ENCODE results near the gene KIF19. TPM values are rescaled to one million over a fixed set of nuclear protein-coding genes. Genes with fewer than 3 reads are reported as not detected.

Gene KIF19
- total RNA-seq, 2 experiments from 2014 or later: 0.37 TPM

GRCh38 chr17:74289688-74290087 is 36.3 kb upstream of the KIF19 start:
- no peak for ATAC-seq
- H3K27me3 Mint-ChIP-seq (ENCODE audit: low read depth): peaks cover 2% of the 10 kb centered on the region
- H3K9me3 Mint-ChIP-seq (ENCODE audit: insufficient read depth): no peaks in the 10 kb centered on the region
- CTCF ChIA-PET: interaction anchor here (0.6 kb wide), 2 partner anchors 9 to 10 kb away, joined by 3 read pairs; no protein-coding TSS in a partner anchor
- no peak for DNase-seq
- POLR2A ChIA-PET: interaction anchor here (0.8 kb wide), 1 partner anchor 8 kb away, joined by 3 read pairs; no protein-coding TSS in a partner anchor
- H3K4me1 Mint-ChIP-seq (ENCODE audit: low read depth): peaks cover 25% of the 10 kb centered on the region
- no peak overlapping the region for H3K4me3 Mint-ChIP-seq
- H3K36me3 Mint-ChIP-seq (ENCODE audit: low read depth): no peaks in the 10 kb centered on the region
- H3K27ac Mint-ChIP-seq: no peak overlapping the region

- H3K9me3 Mint-ChIP-seq (ENCODE audit: insufficient read depth): no peaks in the 10 kb centered on the region
- peaks cover 18% of the 10 kb centered on the region for H3K4me1 Mint-ChIP-seq (ENCODE audit: low read depth)
- no peak for ATAC-seq
- ChIA-PET CTCF (interaction anchor here (0.6 kb wide), 1 partner anchor 8 kb away, joined by 3 read pairs; no protein-coding TSS in a partner anchor), POLR2A (interaction anchor here (0.8 kb wide), 1 partner anchor 8 kb away, joined by 3 read pairs; no protein-coding TSS in a partner anchor)
- peaks cover 2% of the 10 kb centered on the region for H3K27me3 Mint-ChIP-seq (ENCODE audit: low read depth)
- no peak overlapping the region for H3K4me3 Mint-ChIP-seq
- H3K36me3 Mint-ChIP-seq (ENCODE audit: low read depth): no peaks in the 10 kb centered on the region
- H3K27ac Mint-ChIP-seq: no peak overlapping the region
- no peak for DNase-seq
These were observed 35.7 kb upstream of the KIF19 start for GRCh38 chr17:74290340-74290739.

- POLR2A ChIA-PET: no interaction called here
- no peak overlapping the region for H3K27ac Mint-ChIP-seq
- ATAC-seq: no peak
- no peak for DNase-seq
- H3K9me3 Mint-ChIP-seq (ENCODE audit: insufficient read depth): no peaks in the 10 kb centered on the region
- H3K27me3 Mint-ChIP-seq (ENCODE audit: low read depth): peaks cover 14% of the 10 kb centered on the region
- peaks cover 21% of the 10 kb centered on the region for H3K4me1 Mint-ChIP-seq (ENCODE audit: low read depth)
- no peak overlapping the region for H3K4me3 Mint-ChIP-seq
- no peaks in the 10 kb centered on the region for H3K36me3 Mint-ChIP-seq (ENCODE audit: low read depth)
- CTCF ChIA-PET: interaction anchor here (1.6 kb wide), 1 partner anchor 9 kb away, joined by 5 read pairs; no protein-coding TSS in a partner anchor
These were observed 33.5 kb upstream of the KIF19 start for GRCh38 chr17:74292495-74292894.

GRCh38 chr17:74295625-74296547 is 30.1 kb upstream of the KIF19 start:
- H3K9me3 Mint-ChIP-seq (ENCODE audit: insufficient read depth): no peaks in the 10 kb centered on the region
- POLR2A ChIA-PET: interaction anchor here (0.9 to 1.2 kb wide), 2 partner anchors 9 to 83 kb away, joined by 3 read pairs; partner anchors contain the start of gene TTYH2
- H3K4me3 Mint-ChIP-seq: no peak overlapping the region

GRCh38 chr17:74296548-74296936 is 29.5 kb upstream of the KIF19 start:
- Mint-ChIP-seq H3K4me3 (no peak overlapping the region), H3K27me3 (ENCODE audit: low read depth) (peaks cover 16% of the 10 kb centered on the region), H3K36me3 (ENCODE audit: low read depth) (no peaks in the 10 kb centered on the region), H3K9me3 (ENCODE audit: insufficient read depth) (no peaks in the 10 kb centered on the region), H3K4me1 (ENCODE audit: low read depth) (peaks cover 10% of the 10 kb centered on the region), H3K27ac (no peak overlapping the region)
- peak; percentile 60 for ATAC-seq
- DNase-seq: peak; percentile 59
- POLR2A ChIA-PET: interaction anchor here (1.2 kb wide), 1 partner anchor 84 kb away, joined by 3 read pairs; the partner anchor contains the start of gene TTYH2
- CTCF ChIA-PET: interaction anchor here (0.9 to 3.3 kb wide), 10 partner anchors 9 to 96 kb away, joined by 3 to 22 read pairs (median 6); partner anchors contain the start of genes RPL38 and TTYH2

More at GRCh38 chr17:74295625-74296547, 30.1 kb upstream of the KIF19 start:
- ATAC-seq (no peak), DNase-seq (no peak)
- H3K27me3 Mint-ChIP-seq (ENCODE audit: low read depth): peaks cover 16% of the 10 kb centered on the region
- H3K27ac Mint-ChIP-seq: no peak overlapping the region
- CTCF ChIA-PET: interaction anchor here (0.9 to 3.3 kb wide), 11 partner anchors 8 to 96 kb away, joined by 3 to 22 read pairs (median 7); partner anchors contain the start of genes RPL38 and TTYH2
- no peaks in the 10 kb centered on the region for H3K36me3 Mint-ChIP-seq (ENCODE audit: low read depth)
- peaks cover 7% of the 10 kb centered on the region for H3K4me1 Mint-ChIP-seq (ENCODE audit: low read depth)

- no peak for DNase-seq
- H3K27ac Mint-ChIP-seq: no peak overlapping the region
These were observed 28.1 kb upstream of the KIF19 start for GRCh38 chr17:74297941-74298340.

GRCh38 chr17:74298778-74299177 is 27.2 kb upstream of the KIF19 start:
- ATAC-seq (no peak), DNase-seq (no peak)
- CTCF ChIA-PET: interaction anchor here (0.7 to 3.6 kb wide), 6 partner anchors 9 to 89 kb away, joined by 3 to 19 read pairs (median 4); no protein-coding TSS in a partner anchor
- Mint-ChIP-seq H3K27me3 (ENCODE audit: low read depth) (peaks cover 16% of the 10 kb centered on the region), H3K4me1 (ENCODE audit: low read depth) (peaks cover 10% of the 10 kb centered on the region), H3K36me3 (ENCODE audit: low read depth) (no peaks in the 10 kb centered on the region), H3K27ac (no peak overlapping the region), H3K9me3 (ENCODE audit: insufficient read depth) (no peaks in the 10 kb centered on the region), H3K4me3 (no peak overlapping the region)
- POLR2A ChIA-PET: no interaction called here

More at GRCh38 chr17:74297941-74298340, 28.1 kb upstream of the KIF19 start:
- Mint-ChIP-seq H3K36me3 (ENCODE audit: low read depth) (no peaks in the 10 kb centered on the region), H3K4me1 (ENCODE audit: low read depth) (peaks cover 10% of the 10 kb centered on the region), H3K4me3 (no peak overlapping the region), H3K27me3 (ENCODE audit: low read depth) (peaks cover 16% of the 10 kb centered on the region), H3K9me3 (ENCODE audit: insufficient read depth) (no peaks in the 10 kb centered on the region)
- ATAC-seq: no peak
- ChIA-PET CTCF (interaction anchor here (0.7 to 3.6 kb wide), 6 partner anchors 8 to 85 kb away, joined by 3 to 22 read pairs (median 4); no protein-coding TSS in a partner anchor), POLR2A (no interaction called here)

- Mint-ChIP-seq H3K9me3 (ENCODE audit: insufficient read depth) (no peaks in the 10 kb centered on the region), H3K27me3 (ENCODE audit: low read depth) (peaks cover 16% of the 10 kb centered on the region), H3K36me3 (ENCODE audit: low read depth) (no peaks in the 10 kb centered on the region), H3K27ac (no peak overlapping the region), H3K4me1 (ENCODE audit: low read depth) (peaks cover 10% of the 10 kb centered on the region), H3K4me3 (no peak overlapping the region)
- no peak for ATAC-seq
- DNase-seq: no peak
- CTCF ChIA-PET: interaction anchor here (1.1 to 3.6 kb wide), 5 partner anchors 14 to 90 kb away, joined by 3 to 19 read pairs (median 4); no protein-coding TSS in a partner anchor
- POLR2A ChIA-PET: no interaction called here
These were observed 26.6 kb upstream of the KIF19 start for GRCh38 chr17:74299226-74300009.

- ChIA-PET CTCF (interaction anchor here (0.7 to 1.1 kb wide), 2 partner anchors 50 to 230 kb away, joined by 3 read pairs; no protein-coding TSS in a partner anchor), POLR2A (no interaction called here)
- DNase-seq: no peak
- Mint-ChIP-seq H3K36me3 (ENCODE audit: low read depth) (no peaks in the 10 kb centered on the region), H3K9me3 (ENCODE audit: insufficient read depth) (no peaks in the 10 kb centered on the region), H3K27ac (no peak overlapping the region), H3K27me3 (ENCODE audit: low read depth) (peaks cover 6% of the 10 kb centered on the region), H3K4me1 (ENCODE audit: low read depth) (peaks cover 20% of the 10 kb centered on the region), H3K4me3 (no peak overlapping the region)
- ATAC-seq: no peak
These were observed 22.7 kb upstream of the KIF19 start for GRCh38 chr17:74303305-74303704.

GRCh38 chr17:74304184-74304583 is 21.8 kb upstream of the KIF19 start:
- ChIA-PET POLR2A (no interaction called here), CTCF (interaction anchor here (1.1 kb wide), 1 partner anchor 10 kb away, joined by 4 read pairs; no protein-coding TSS in a partner anchor)
- ATAC-seq (no peak), DNase-seq (no peak)
- Mint-ChIP-seq H3K36me3 (ENCODE audit: low read depth) (no peaks in the 10 kb centered on the region), H3K27ac (no peak overlapping the region), H3K9me3 (ENCODE audit: insufficient read depth) (no peaks in the 10 kb centered on the region), H3K4me3 (no peak overlapping the region), H3K4me1 (ENCODE audit: low read depth) (peaks cover 20% of the 10 kb centered on the region), H3K27me3 (ENCODE audit: low read depth) (peaks cover 5% of the 10 kb centered on the region)

All from activated CD8-positive, alpha-beta T cell treated with anti-CD3 and anti-CD28 coated beads, Interleukin-2, amount 10 ng/mL, durations not matched to agents 7 days and 5 days (primary cell).